ENCODE measurements around the gene CHRDL2.

GRCh38 chr11:74694136-74694930, 36.9 kb downstream of the CHRDL2 start:
- no peak for TF ChIP-seq POLR2A (IDR thresholded peaks at IDR 0.05)
- TF ChIP-seq, protein P1, sequence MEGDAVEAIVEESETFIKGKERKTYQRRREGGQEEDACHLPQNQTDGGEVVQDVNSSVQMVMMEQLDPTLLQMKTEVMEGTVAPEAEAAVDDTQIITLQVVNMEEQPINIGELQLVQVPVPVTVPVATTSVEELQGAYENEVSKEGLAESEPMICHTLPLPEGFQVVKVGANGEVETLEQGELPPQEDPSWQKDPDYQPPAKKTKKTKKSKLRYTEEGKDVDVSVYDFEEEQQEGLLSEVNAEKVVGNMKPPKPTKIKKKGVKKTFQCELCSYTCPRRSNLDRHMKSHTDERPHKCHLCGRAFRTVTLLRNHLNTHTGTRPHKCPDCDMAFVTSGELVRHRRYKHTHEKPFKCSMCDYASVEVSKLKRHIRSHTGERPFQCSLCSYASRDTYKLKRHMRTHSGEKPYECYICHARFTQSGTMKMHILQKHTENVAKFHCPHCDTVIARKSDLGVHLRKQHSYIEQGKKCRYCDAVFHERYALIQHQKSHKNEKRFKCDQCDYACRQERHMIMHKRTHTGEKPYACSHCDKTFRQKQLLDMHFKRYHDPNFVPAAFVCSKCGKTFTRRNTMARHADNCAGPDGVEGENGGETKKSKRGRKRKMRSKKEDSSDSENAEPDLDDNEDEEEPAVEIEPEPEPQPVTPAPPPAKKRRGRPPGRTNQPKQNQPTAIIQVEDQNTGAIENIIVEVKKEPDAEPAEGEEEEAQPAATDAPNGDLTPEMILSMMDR (IDR thresholded peaks at IDR 0.05): no peak

Data from ovary (tissue), 3 donors.